ENCODE measurements around the gene TRMT61A.

The TRMT61A gene

DNA sequence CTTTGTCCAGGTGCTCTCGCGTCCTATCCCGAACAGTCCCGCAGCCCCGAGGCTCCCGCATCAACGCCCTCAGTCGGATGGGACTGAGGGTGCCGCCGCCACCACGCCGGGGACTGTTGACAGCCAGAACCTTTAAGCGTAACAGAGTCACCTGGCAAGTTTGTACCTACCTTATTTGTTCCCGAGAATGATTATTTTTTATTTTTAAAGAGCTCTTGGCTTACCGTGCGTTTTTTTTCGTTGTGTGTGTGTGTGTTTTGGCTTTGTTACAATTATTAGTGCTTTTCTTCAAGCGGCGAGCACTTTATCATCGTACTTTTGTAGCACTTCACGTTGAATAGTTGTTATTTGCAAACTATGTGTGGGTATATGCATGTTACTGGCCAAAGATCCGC lies 34.2 kb downstream of the TRMT61A start:
- DNase-seq (ENCODE audit: low read depth in 1 of 2, low spot score in 1 of 2) = no peak
- in situ Hi-C loops (cut with HindIII; ENCODE audit: low pct_unique_long_range_greater_than_20kb, low sequenced_read_pairs) = no loop called here
- TF ChIP-seq JUND (IDR thresholded peaks at IDR 0.05; ENCODE audit: low read depth) = no peak

DNA sequence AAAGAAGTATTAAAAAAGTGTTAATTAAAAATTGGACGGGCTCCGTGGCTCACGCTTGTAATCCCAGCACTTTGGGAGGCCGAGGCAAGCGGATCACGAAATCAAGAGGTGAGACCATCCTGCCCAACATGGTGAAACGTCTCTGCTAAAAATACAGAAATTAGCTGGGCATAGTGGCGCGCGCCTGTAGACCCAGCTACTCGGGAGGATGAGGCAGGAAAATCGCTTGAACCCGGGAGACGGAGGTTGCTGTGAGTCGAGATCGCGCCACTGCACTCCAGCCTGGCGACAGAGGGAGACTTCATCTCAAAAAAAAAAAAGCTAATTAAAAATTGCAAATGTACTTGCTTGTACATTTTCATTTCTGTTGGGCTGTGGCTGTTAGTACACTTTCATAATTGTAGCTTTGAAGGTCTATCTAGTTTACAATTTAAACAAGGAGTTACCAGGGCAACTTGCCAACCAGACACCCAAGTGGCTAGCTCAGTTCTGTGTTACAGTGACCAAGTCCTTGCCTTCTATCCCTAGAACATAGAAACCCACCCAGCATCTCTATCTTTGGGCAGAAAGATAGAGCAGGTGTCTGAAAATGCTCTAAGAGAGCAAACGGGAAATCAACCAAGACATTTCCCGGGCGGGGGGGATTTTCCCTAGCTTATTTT lies 35.0 kb downstream of the TRMT61A start:
- no peak for DNase-seq (ENCODE audit: low read depth in 1 of 2, low spot score in 1 of 2)
- in situ Hi-C loops (cut with HindIII; ENCODE audit: low pct_unique_long_range_greater_than_20kb, low sequenced_read_pairs) = no loop called here
- no peak for TF ChIP-seq JUND (IDR thresholded peaks at IDR 0.05; ENCODE audit: low read depth)

DNA sequence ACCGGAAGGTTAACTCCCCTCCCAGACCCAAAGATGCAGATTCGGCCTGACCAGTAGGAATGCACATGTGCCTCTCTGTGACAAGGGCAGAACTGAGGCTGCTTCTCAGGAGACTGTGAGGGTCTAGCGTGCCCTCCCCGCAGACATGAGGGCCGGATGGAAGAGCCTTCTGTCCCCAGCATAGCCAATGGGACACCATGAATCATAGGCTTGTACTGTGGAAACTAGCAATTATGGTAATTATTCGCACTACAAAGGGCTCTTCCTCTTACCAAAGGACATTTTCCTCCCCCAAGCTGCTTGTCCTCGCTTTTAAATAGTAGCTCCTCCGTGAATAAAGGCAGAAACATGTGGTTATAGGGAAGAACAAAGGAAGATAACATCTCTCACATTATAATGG lies 40.0 kb downstream of the TRMT61A start:
- no peak for DNase-seq (ENCODE audit: low read depth in 1 of 2, low spot score in 1 of 2)
- in situ Hi-C loops (cut with HindIII; ENCODE audit: low pct_unique_long_range_greater_than_20kb, low sequenced_read_pairs) = no loop called here
- TF ChIP-seq JUND (IDR thresholded peaks at IDR 0.05; ENCODE audit: low read depth) = no peak

DNA sequence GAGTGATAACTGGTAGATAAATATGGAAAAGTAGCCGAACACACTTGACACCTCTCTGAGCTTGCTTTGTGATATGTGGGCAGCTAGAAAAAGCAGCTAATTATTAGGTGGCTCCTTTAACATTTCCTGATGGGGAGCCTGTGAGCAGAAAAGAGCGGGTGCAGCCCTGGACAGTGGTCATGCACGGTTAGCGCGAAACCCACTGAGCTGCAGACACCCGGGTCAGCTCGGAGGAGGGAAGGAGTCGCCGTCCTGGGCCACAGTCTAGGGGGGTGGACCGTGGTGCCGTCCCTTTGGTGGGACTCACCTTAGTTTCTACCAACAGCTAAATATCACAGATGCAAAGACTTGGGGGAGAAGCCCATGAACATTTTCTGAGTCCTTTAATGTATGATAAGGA lies 40.4 kb downstream of the TRMT61A start:
- no peak for DNase-seq (ENCODE audit: low read depth in 1 of 2, low spot score in 1 of 2)
- no peak for TF ChIP-seq JUND (IDR thresholded peaks at IDR 0.05; ENCODE audit: low read depth)
- in situ Hi-C loops (cut with HindIII; ENCODE audit: low pct_unique_long_range_greater_than_20kb, low sequenced_read_pairs) = no loop called here

DNA sequence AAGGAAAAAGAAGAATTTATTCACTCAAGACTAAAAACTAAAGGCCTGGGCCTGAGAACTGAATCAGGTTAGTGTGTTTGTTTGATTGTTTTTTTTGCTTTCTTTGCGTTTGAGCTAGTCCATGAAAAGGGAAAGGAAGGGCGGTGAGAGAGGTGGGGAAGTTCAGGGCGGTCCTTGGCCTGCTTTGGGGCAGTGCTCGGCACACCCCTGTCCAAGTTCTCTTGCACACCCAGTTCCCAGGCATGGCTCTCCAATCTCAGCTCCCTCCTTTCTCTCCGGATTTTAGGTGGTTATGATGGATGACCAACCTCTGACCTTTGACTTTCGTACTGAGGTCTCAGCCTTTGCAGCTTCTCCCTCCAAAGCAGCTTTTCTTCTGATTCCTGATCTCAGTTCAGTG lies 45.1 kb downstream of the TRMT61A start:
- in situ Hi-C loops (cut with HindIII; ENCODE audit: low pct_unique_long_range_greater_than_20kb, low sequenced_read_pairs) = no loop called here
- no peak for TF ChIP-seq JUND (IDR thresholded peaks at IDR 0.05; ENCODE audit: low read depth)
- DNase-seq (ENCODE audit: low read depth in 1 of 2, low spot score in 1 of 2) = no peak

DNA sequence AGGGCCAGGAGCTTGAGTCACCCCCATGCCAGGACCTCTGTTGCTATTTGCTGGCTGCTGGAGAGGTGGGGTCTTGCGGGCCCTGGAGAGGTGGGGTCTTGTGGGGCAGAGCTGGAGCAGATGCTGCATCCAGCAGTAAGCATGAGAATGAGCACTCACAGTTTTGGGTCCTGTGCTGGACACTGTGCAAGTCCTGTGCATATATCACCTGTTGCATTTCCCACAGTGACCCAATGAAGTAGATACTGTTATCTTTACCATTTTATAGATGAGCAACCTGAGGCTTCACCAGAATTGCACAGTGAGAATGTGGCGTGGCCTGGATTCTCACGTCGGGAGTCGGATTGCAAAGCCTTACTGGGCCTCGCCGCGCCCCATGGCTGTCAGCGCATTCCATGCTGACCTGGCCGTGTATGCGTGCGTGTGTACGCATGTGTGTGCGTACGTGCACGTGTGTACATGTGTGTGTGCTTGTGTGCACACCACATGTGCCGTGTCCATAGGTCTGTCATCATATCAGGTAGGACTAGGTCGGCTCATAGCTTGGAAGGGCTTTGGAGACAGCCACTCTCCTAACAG lies 45.8 kb downstream of the TRMT61A start:
- no peak for DNase-seq (ENCODE audit: low read depth in 1 of 2, low spot score in 1 of 2)
- no peak for TF ChIP-seq JUND (IDR thresholded peaks at IDR 0.05; ENCODE audit: low read depth)
- in situ Hi-C loops (cut with HindIII; ENCODE audit: low pct_unique_long_range_greater_than_20kb, low sequenced_read_pairs) = no loop called here

DNA sequence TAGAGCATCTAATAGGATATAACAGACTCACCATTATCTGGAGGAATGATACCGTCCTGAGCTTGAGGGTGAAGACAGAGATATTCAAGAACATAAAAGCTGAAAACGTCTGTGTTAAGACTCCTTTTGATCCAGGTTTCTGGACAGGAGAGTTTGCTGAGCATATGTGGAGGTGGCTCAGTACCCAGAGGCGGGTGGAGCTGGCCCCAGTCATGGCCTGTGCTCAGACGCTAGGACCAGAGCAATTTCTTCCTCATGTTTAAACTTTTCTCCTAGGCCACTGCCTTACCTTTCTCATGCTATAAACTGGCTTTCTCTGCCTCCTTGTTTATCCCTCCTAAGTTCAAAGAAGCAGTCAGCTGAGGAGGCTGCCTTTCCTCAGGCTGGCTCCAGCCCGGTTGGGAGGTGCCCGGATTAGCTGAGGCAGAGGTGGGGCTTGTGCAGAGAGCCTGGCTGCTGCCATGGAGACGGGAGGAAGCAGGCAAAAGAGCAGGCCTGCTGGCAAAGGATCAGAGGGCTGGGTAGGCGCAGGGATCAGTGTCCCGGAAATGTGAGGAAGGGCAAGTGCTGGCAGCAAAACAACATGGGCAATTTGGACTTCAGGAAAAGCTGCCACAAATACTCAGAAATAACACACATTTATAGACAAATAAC lies 47.5 kb downstream of the TRMT61A start:
- in situ Hi-C loops (cut with HindIII; ENCODE audit: low pct_unique_long_range_greater_than_20kb, low sequenced_read_pairs) = no loop called here
- DNase-seq (ENCODE audit: low read depth in 1 of 2, low spot score in 1 of 2) = no peak
- no peak for TF ChIP-seq JUND (IDR thresholded peaks at IDR 0.05; ENCODE audit: low read depth)

DNA sequence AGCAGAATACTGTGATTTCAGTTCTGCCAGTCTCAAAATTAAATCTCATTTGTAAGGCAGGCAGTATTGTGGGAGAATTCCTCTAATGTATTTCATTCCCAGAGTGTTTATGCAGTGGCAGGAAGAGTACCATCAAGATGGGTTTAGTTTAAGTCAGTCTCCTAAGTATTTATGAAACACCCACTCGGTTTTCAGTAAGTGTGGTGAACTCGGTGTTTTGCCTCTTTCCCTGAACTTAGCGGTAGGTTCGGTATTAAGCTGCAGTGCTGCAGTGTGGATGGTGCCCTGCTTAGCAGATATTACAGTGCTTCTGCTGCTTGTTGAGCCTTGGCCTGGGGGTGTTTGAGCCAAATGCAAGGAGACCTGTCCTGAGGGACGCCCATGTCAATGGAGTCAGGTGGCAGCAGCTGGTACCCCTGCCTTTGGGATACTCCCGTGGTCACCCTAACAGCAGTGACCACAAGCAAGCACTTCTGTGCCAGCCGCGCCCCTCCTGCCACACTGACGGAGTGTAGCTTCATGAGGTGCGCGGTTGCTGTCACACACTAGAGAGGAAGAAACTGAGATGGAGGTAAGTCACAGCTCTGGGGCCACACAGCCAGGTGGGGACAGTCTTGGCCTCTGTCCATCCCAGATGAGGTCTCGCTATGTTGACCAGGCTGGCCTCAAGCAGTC lies 49.5 kb downstream of the TRMT61A start:
- DNase-seq (ENCODE audit: low read depth in 1 of 2, low spot score in 1 of 2) = no peak
- in situ Hi-C loops (cut with HindIII; ENCODE audit: low pct_unique_long_range_greater_than_20kb, low sequenced_read_pairs) = no loop called here
- TF ChIP-seq JUND (IDR thresholded peaks at IDR 0.05; ENCODE audit: low read depth) = no peak

DNA sequence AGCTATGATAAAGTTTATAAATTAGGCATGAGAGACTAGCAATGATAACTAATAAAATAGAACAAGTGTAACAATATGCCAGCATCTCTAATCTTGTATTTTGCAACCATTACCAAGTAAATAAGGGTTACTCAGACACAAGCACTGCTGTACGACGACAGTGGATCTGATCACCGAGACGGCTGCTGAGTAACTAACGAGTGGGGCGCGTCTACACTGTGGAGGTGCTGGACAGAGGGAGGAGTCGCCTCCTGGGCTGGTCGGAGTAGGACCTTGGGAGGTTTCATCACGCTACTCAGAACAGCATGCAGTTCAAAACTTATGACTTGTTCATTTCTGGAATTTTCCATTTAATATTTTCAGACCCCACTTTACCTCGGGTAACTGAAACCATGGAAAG lies 52.2 kb downstream of the TRMT61A start:
- DNase-seq (ENCODE audit: low read depth in 1 of 2, low spot score in 1 of 2) = no peak
- no peak for TF ChIP-seq JUND (IDR thresholded peaks at IDR 0.05; ENCODE audit: low read depth)
- in situ Hi-C loops (cut with HindIII; ENCODE audit: low pct_unique_long_range_greater_than_20kb, low sequenced_read_pairs) = no loop called here

DNA sequence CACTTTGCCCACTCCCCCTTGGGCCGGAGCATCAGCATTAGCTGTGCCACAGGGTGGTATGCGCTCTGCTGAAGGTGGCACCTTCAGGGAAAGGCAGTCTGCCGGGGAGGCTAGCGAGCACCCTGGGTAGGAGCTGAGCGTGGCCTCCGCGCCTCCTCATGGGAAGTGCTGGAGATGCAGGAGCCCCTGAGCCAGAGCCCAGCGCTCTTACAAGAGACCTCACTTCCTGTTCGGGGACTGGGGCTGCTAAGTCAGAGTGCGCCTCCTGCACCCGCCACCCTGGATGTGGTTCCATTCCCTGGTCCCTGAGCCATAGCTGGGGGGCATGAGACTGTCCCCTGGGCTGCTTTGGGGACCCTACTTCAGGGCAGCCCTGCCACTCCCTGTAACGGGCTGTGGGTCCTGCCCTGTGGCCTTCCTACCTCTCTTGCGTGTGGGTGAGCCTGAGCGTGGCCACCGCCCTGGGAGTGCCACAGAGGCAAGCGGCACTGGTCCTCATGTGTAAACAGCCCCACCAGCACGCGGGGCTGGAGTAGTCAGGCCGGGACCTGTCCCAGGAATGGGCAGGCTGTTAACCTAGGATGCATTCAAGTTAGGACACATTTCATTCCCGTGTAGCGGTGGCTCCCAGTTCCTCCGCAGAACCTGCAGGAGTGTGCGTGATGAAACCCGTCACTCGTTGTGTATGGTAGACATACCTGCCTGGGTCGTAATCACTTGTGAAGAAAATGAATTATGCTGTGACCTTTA lies 53.1 kb downstream of the TRMT61A start:
- TF ChIP-seq JUND (IDR thresholded peaks at IDR 0.05; ENCODE audit: low read depth) = no peak
- DNase-seq (ENCODE audit: low read depth in 1 of 2, low spot score in 1 of 2) = no peak
- in situ Hi-C loops (cut with HindIII; ENCODE audit: low pct_unique_long_range_greater_than_20kb, low sequenced_read_pairs) = no loop called here

DNA sequence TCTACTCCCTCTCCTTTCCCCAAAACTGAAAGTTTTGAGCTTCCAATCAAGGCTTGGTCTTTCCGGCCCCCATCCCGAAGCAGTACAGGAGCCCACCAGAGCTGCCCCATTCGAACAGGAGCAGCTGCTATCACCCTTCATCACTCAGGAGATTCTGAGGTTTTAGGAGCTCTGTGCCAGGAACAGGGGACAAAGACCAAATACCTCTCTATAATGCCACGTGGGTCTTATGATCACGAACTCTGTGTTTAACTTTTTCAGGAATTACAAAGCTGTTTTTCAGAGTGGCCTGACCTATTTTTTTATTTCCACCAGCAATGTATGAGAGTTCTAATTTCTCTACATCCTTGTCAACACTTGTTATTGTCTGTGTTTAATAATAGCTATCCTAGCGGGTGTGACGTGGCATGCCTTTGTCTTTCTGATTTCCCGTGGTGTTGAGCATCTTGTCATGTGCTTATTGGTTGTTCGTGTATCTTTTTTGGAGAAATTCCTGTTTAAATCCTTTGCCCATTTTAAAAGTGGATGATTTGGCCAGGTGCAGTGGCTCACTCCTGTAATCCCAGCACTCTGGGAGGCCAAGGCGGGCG lies 55.4 kb downstream of the TRMT61A start:
- in situ Hi-C loops (cut with HindIII; ENCODE audit: low pct_unique_long_range_greater_than_20kb, low sequenced_read_pairs) = no loop called here
- TF ChIP-seq JUND (IDR thresholded peaks at IDR 0.05; ENCODE audit: low read depth) = no peak
- DNase-seq (ENCODE audit: low read depth in 1 of 2, low spot score in 1 of 2) = no peak
